ENCODE measurements around the gene TMED7.
A peak's percentile ranks its signal among the peaks of the same experiment; 100 is the strongest.

The TMED7 gene

GRCh38 chr5:115626445-115626823 lies 598 bp upstream of the TMED7 start:
- DNase-seq: peak; percentile 53

DNA sequence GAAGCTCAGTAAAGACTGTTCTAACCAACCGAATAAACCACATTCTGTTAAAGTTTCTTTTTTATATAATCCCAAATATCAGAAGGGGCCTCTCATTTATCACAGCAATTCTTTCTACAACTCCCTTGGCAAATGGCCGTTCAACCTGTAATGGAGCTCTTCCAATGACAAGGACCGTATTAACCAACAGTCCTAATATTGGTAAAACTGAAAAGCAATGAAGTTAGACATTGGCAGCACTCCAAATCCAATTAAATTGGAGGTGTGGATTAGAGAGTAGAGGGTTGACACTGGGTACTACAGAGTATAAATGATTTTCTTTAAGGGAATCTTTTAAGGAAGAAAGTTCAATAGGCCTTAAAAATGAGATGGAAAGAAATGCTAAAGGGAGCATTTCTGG lies 842 bp downstream of the TMED7 start:
- DNase-seq: no peak

- DNase-seq: no peak
Observed at GRCh38 chr5:115623658-115624057, 2.2 kb downstream of the TMED7 start.

- no peak for DNase-seq
Observed at GRCh38 chr5:115621365-115621900, 4.4 kb downstream of the TMED7 start.

- DNase-seq: no peak
Observed at GRCh38 chr5:115616892-115617291, 8.9 kb downstream of the TMED7 start.

GRCh38 chr5:115616472-115616871 lies 9.4 kb downstream of the TMED7 start:
- no peak for DNase-seq

- DNase-seq: no peak
Observed at GRCh38 chr5:115611873-115612272, 14.0 kb downstream of the TMED7 start.

- no peak for DNase-seq
Observed at GRCh38 chr5:115607935-115608334, 17.9 kb downstream of the TMED7 start.

GRCh38 chr5:115605436-115605835 lies 20.4 kb downstream of the TMED7 start:
- no peak for DNase-seq

DNA sequence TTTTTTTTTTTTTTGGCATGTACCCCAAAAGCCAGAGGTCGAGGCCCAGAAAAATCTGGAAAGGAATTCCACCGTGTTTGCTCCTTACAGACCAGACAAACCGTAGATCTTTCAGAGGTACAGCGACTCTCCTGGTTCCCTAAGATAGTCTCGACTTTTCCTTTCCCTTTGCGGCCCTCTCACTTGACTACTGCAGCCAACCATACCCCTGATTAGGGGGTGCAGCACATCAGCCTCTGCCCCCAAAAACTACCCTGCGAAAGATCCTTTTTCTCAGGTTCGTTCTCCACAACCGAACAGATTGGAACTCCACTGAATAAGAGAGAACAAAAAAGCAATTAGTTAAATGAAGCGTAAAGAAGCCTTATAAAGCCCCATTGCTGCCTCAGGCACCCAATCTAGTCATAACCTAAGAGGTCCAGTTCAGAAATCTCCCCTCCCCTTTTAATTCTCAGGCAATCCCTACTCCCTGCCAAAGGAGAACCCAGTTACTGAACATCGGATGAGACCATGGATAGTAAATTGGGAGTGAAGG lies 23.2 kb downstream of the TMED7 start:
- no peak for DNase-seq

DNA sequence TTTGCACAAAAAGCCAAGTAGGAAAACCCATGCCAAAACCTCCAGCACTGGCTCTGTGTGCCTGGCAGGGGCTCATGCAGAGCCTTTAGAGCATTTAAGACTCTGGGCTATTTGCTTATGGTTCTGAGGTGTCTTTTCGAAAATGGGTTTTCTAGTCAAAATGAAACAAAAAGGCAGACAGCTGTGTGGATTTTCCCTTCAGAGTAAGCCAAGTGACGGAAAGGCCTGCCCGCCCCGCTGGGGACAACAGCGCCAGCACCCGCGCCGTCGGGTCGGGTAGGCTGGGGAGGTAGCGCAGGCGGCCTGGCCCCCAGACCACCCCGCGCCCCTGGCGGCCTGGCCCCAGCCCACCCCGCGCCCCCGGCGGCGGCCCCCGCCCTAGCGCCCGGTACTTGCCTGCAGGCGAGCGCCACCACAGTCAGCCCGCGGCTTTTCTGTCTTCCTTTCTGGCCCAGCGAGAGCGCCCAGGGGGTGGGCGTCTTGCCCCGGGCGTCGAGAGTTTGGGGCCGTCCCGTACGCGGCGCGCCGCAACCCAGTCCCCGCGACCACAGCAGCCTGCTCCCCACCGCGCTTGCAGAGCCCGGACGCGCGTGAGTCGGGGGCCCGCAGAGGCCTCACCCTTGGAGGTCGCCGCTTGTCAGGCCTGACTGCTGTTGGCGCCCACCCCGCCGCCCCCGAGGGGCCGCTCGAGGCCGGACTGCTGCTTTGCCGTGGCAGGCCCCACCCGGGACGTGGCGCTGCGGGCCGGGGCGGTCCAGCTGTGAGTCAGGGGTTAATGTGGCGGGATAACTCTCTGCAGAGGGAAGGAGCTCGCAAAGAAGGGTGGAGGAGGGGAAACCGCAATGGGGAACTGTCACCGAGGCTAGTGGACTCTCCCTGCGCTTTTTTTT lies 23.9 kb downstream of the TMED7 start, which contains the start of gene TICAM2:
TICAM2 (minus strand) TSS at position 779 of the 890 bp plus-strand sequence. CDS start 21,223 bp downstream, outside the sequence.
- DNase-seq: peak; percentile 78

DNA sequence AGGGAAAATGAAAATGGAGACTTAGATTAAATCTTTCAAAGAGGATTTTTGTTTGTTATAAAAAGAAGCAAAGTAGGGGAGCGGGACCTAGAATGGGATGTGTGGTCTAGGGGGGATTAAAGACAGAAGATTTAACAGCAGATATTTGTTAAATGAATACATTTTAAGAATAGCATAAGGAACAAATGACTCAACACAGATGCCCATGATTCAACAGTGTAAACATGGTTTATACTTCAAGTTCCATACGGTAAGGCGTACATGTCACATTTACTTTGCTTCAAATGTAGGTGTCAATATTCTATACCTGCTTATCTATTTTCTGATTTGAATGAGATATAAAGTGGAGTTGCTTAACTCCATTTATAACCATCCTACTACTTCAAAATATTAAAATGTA lies 25.1 kb downstream of the TMED7 start:
- DNase-seq: peak; percentile 26

DNA sequence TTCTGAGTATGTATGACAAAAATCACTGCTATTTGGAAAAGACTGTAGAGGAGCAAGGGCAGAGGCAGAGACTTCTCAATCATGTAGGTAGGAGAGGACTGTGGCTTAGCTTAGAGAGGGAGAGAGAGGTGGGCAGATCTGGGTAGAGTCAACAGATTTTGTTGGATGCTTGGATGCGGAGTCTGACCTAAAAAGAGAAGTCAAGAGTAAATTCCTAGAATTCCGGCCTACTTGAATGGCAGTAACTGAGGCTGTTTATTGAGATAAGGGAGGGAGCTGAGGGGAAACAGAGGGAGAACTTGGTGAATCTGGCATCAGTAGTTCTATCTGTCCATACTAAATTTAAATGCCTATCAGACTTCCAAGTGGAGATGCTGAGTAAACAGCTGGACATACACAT lies 25.9 kb downstream of the TMED7 start:
- peak; percentile 29 for DNase-seq

DNA sequence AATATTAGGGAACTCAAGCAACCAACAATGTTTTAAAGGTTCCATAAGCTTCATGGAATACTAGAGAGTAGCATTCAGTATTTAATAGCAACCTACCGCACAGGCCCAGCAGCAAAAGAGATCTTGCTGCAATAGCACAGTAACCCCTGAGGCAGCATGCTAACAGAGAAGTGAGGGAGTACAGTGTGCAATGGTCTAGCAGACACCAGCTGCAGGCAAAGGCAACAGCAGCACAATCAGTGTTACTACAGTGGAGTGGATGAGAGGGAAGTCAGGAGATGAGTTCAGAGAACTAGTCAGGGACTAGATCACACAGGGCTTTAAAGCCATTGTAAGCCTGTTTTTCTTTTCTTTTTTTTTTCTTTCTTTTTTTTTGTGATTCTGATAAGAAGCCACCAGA lies 26.3 kb downstream of the TMED7 start:
- peak; percentile 54 for DNase-seq

DNA sequence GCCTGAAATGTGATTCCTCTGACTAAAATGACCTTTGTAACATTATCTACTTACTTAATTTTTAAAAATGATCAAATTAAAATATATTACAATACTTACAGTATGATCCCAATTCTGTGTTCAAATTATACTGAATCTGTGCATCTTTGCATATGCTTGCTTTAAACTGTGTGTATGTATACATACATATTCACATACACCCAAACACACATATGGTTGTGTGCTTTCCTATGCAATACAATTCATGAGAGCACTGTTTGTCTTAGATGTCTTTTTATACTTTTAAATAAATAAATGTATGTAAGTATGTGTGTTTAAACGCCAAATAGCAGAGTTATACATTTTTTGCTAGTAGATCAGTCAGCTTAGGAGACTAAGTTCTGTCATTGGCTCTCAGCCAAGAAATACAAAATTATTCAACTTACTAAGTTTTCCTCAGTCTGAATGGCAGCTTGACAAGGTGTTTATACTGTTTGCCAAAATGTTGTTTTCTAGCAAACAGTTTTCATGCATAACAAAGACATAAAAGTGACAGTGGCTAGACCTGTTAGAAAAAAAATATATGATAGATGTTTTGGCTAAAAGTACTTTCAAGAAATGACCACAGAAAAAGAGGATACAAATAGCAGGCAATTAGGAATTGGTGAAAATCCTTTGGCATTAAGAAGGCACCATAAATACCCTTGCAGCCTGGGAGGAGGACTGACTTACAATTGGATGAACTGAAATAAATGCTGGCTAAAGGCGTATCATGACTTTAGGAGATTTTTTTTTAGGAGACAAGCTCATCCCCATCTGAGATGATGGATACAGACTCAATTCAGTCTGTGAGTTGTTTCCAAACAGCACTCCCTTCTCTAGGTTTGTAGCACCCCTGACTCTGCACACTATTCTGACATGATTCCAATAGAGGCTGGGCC lies 31.4 kb downstream of the TMED7 start:
- peak; percentile 25 for DNase-seq

- no peak for DNase-seq
Observed at GRCh38 chr5:115589043-115589442, 36.8 kb downstream of the TMED7 start.

- no peak for DNase-seq
Observed at GRCh38 chr5:115588640-115589039, 37.2 kb downstream of the TMED7 start.

DNA sequence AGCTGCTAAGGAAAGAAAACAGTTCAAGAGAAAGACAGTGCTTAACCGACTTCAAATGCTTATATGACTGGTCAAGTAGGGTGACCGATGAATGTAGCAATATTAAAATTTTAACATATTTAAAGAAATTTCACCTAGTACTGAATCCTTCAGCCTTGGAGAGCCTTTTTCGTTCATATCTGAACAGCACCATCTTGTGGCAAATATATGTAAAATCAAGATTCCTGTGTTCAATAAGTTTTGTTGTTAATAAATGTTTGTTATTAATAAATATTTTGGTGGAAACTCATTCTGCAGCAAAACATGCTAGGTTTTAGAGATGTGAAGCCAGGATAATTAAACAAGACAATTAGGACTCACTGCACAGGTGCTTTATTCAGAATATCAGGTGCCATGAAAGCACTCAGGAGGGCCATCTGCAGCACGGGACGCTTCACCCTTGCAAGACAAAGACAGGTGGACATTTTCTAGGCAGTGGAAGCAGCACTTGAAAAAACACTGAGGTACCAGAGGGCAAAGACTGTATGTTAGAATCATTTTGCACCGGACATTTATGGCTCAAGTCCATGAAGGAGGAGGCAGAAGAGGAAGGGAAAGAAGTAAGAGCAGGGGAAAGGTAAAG lies 39.2 kb downstream of the TMED7 start:
- DNase-seq: peak; percentile 46

DNA sequence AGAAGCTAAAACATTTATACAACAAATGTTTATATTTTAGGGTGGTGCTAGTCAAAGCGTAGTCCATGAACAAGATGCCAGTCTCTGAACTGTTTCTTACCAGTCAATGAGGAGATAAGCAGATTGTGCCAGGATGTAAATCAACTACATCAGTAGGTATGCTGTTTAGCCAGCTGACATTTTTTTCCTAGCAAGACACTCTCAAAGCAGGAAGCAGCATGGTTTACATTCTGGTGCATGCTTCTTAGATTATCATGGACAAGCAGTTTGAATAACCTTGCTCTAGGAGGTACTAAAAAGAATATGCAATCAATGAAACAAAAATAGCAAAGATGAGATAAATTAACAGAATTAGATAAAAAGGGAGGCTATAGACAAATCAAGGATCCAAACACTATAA lies 40.6 kb downstream of the TMED7 start:
- no peak for DNase-seq

- DNase-seq: no peak
Observed at GRCh38 chr5:115584501-115584900, 41.3 kb downstream of the TMED7 start.

DNA sequence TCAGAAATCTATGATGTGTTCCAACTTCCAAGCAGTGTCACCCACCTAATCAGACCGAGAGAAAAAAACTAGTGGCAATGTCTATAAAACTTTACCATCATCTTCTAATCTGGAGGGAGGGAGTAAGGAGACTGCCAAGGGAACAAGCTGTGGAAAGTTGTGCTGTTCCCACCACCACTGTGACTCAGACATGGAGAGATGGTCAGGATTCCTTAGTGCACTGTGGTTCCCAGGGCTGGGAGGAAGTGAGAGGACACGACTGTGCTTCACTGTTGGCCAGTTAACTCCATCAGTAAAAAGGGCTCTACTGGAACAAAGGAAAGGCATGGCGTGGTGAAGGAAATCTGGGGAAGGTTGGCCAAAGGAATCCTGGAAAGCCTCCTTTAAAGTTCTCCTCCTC lies 42.4 kb downstream of the TMED7 start:
- peak; percentile 85 for DNase-seq

DNA sequence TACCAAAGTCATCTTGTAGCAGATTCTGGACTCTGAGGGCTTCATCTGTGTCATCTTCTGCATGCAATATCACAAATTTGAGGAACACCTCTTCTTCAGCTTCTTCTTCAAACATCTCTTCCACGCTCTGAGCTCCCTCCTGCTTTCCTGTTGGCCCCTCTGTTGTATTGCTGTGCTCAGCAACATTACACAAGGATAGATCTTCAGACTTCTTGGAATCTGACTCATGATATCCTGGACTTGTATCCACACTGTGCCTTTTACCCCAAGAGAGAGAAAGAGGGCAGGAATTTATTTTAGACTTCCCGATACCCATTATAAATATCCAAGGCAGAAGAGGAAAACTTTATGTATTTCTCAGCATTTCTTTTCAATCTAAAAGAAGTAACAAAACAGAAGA lies 44.9 kb downstream of the TMED7 start:
- no peak for DNase-seq

- DNase-seq: peak; percentile 53
Observed at GRCh38 chr5:115579747-115580173, 46.1 kb downstream of the TMED7 start.

All from fibroblast of upper back skin (primary cell).